Right ventricle myocardium superior (tissue), 1 donor: Measurements from ENCODE around the gene PLSCR3. TPM values are rescaled to one million over a fixed set of nuclear protein-coding genes. Genes with fewer than 3 reads are reported as not detected.

Source experiments
- ATAC-seq: fragments of 200-7000 bp; cut with Tn5 transposase; one replicate; pipeline ENCODE4 v1.9.1; 2020; ENCODE audit warnings: mild to moderate bottlenecking; ENCODE audit not compliant: poor library complexity
- DNase-seq: peaks from one replicate; pipeline ENCODE4 v3.0.0-alpha.2; 2020
- intact Hi-C: fragments of 100-400 bp; cut with DNase I; formaldehyde crosslinking; loops from one replicate; pipeline ENCODE4 v1.11.2; 2022
- total RNA-seq: library from RNA; stranded (reverse); fragmentation: NEBNext Ultra II Directional; extraction: Animal tissue kit (Norgen Biotek cat#: 25700); gene quantifications from one replicate; pipeline ENCODE4 v1.2.1, GENCODE V29; 2021
- donor health status: DM: no; HTN: yes; CAD: no; lungs with severe emphysema.

Gene PLSCR3
- total RNA-seq, 1 donor from 2014 or later = 14.0 TPM

DNA sequence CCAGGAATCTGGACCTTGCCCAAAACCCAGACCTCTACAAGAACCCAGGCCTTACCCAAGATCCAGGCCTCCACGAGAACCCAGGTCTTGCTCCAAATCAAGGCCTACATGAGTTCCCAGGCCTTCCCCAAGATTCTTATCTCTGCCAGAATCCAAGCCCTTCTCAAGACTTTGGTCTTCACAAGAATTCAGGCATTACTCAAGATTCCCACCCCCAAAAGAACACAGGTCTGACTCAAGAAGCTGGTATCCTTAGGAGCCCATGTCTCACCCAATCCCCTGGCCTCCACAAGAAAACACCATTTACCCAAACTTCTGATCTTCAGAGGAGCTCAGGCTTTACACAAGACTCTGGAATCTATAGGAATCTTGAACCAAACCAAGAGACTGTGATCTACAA lies 36.9 kb upstream of the PLSCR3 start:
- intact Hi-C loops = loop anchor here (10.0 kb wide), 1 partner anchor 76 kb away; the partner anchor contains the start of genes KCTD11 and TMEM95
- ATAC-seq (no peak), DNase-seq (no peak)

DNA sequence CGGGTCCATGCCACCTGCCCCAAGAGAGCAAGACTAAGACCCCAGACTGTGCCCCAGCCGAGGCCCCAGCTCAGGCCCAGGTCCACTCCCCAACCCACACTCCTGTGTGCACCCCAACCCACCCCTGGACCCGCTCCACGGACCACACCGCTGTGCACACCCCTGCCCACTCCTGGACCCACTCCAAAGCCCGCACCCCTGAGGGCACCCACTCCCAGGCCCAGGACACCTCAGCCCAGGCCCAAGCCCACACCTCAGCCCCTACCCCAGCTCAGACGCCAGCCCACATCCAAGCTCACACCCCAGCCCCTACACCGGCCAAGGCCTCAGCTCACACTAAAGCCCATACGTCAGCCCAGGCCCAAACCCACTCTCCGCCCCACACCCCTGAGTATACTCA lies 35.4 kb upstream of the PLSCR3 start:
- intact Hi-C loops = loop anchor here (10.0 kb wide), 1 partner anchor 75 kb away; the partner anchor contains the start of genes KCTD11 and TMEM95
- ATAC-seq (no peak), DNase-seq (no peak)

DNA sequence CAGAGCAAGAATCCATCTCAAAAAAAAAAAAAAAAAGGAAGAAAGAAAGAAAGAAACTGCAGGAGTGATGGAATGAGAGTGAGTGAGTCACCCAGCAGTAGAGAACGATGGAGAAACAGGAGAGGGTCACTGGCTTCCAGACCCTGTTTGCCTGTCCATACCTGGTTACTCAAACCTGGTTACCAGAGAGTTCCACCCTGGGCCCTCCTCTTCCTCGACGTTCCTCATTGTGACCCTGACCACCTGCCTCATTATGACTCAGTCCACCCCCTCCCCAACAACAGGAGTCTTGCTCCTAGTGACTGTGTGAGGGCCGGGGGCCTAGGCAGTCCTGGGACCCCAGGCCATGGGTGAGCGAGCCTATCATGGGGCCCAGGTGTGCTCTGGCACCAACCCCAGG lies 34.2 kb upstream of the PLSCR3 start, which contains the start of gene SPEM3:
Gene SPEM3, plus strand, starts transcription at position 301 of the 400 bp plus-strand sequence. Its CDS starts 46 bp downstream, at position 347.
- DNase-seq (no peak), ATAC-seq (no peak)
- intact Hi-C loops = no loop called here

DNA sequence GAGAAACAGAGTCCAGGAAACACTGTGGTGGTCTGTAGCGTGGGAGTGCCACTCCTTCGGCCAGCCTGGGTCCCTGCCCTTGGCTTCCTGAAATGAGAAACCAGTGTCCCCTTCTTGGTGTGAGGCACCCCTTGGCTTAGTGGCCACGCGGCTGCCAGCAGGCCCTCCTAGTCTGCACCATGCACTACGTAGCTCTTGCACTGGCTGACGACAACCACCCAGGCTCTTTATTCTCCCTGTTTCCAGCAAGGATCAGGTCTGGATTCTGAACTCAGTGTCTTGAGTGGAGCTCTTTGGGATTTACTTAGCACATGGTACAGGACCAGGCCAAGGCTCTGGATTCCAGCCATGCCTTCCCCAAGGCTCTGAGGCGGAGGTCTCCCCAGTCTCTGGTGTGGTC lies 33.2 kb upstream of the PLSCR3 start:
- intact Hi-C loops = no loop called here
- DNase-seq (no peak), ATAC-seq (no peak)

DNA sequence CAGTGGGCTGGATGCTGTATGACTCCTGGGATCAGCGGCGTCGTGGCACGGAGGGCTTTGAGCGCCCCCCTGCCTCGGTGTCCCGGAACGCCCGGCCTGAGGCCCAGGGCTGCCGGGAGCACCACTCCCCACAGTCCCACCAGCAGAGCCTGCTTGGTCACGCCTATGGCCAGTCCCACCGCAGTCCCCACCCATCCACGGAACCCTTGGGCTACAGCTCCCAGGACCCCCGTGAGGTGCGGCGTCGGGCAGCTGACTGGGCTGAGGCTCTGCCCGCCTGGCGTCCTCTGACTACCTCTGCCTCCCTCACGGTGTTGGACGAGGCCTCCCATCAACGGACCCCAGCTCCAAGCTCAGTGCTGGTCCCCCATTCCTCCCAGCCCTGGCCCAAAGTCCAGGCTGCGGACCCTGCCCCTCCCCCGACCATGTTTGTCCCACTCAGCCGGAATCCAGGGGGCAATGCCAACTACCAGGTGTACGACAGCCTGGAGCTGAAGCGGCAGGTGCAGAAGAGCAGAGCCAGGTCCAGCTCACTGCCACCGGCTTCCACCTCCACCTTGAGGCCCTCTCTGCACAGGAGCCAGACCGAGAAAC lies 32.7 kb upstream of the PLSCR3 start:
- intact Hi-C loops = no loop called here
- no peak for DNase-seq
- ATAC-seq = no peak

DNA sequence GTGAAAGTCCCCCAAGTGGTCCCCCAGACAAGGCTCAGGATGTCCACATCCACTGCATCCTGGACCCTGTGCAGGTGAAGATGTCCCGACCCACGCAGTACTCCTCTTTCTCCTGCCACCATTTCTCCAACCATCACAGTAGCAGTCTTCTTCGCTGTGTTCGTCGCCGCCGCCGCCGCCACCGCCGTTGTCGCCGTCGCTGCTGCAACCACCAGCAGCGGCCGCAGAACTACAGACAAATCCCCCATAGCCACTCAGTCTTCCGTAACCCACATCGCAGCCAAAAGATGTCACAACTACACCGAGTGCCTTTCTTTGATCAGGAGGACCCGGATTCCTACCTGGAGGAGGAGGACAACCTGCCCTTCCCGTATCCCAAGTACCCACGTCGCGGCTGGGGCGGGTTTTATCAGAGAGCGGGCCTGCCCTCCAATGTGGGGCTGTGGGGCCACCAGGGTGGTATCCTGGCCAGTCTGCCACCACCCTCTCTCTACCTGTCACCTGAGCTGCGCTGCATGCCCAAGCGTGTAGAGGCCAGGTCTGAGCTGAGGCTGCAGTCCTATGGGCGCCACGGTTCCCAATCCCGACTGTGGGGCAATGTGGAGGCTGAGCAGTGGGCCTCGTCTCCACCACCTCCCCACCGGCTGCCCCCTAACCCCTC lies 32.0 kb upstream of the PLSCR3 start:
- ATAC-seq (no peak), DNase-seq (no peak)
- intact Hi-C loops = no loop called here

DNA sequence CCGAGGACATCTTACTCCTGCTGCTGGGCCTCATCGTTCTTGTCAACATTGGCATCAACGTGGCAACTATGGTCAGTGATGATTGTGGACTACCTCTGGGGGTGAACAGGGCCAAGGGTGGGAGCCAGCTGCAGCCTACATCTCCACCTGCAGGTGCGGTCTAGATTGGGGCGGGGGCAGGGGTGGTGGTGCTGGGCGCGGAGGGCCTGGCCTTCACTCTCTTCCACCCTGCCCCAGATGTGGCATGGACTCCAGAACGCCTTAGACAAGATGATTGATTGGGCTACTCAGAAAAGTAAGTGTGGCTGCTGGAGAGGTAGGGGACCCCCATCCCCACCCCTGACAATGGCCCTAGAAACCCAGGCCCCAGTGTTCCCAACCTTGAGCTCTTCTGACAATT lies 31.4 kb upstream of the PLSCR3 start:
- intact Hi-C loops = no loop called here
- DNase-seq (no peak), ATAC-seq (no peak)

DNA sequence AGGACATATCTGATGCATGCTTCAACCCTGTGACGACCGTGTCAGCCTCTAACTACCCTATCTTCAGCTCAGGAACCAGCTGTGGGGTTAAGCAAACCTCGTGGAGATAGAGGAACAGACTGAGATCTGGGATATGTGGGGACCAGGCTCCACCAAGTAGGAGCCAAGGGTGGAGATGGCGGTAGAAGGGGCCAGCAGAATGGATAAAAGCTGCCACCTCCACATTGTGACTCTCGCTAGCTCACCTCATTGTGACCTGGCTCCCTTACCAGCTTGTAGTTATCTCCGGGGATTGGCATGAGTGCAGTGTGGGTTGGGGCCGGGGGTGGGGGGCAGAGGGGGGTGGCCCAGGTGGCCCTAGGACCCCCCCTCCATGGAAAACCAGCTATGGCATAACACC lies 31.0 kb upstream of the PLSCR3 start, which contains the start of gene SPEM2:
Gene SPEM2, plus strand, starts transcription at position 301 of the 400 bp plus-strand sequence. Its CDS starts 73 bp downstream, at position 374.
- no peak for DNase-seq
- intact Hi-C loops = no loop called here
- no peak for ATAC-seq

DNA sequence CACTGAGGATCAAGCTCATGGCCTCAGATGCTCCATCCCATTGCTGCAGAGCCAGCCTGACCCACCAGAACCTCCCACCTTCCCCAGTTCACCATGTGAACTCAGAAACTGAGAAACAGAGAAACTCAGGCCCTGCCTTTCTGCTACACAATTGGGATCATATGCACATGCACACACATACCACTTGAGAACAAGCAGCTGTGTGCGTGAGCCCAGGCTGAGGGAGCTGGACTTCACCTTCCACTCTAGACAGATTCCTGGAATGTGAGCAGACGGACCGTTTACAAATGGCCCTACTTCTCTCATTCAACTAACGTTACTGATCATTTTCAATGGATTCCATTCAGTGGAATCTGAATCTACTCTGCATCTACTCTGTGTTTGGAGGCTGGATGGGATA lies 29.4 kb upstream of the PLSCR3 start:
- intact Hi-C loops = no loop called here
- ATAC-seq (no peak), DNase-seq (no peak)

DNA sequence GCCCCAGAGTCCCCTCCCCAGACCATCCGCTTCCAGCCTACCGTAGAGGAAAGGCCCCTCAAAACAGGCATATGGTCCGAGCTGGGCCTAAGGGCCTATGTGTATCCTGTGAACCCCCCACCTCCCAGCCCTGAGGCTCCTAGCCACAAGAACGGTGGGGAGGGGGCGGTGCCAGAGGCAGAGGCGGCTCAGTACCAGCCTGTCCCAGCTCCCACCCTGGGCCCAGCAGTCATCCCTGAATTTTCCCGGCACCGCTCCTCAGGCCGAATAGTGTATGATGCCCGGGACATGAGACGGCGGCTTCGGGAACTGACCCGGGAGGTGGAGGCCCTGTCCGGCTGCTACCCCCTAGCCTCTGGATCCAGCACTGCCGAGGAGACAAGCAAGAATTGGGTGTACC lies 26.9 kb upstream of the PLSCR3 start:
- DNase-seq = no peak
- no peak for ATAC-seq
- intact Hi-C loops = no loop called here

DNA sequence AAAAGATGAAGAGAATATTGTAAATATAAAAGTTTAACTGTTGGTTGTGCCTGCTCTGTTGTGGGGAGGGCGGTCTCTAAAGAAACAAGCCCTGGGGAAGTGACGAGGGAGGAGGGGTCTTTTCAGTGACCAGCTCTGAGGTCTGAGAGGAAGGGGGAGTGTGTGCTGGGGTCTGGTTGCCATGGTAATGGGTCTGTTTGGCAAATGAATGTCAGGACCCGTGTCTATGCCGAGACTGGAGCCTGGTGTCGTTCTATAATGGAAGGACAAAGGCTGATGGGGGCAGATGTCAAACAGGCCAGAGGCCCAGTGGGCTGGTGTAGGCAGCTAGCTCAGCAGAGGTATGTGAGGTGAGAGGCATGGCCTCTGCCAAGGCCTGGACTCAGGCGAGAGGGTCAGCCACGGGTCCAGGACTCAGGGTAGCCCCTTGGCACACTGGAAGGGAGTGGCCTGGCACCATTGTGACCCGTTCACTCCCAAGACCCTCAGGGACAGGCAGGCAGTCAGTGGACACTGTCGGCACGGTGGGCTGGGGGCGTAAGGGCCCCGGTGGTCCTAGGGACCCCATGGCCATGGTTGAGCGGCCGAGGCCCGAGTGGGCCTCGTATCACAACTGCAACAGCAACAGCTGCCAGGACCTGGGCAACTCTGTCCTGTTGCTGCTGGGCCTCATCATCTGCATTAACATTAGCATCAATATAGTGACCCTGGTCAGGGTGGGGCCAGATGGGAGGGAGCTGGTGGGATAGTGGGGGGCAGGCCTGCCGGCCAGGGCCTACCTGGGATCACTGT lies 25.7 kb upstream of the PLSCR3 start, which contains the start of gene SPEM1:
Gene SPEM1, plus strand, starts transcription at position 506 of the 792 bp plus-strand sequence. Its CDS starts 61 bp downstream, at position 567.
- no peak for DNase-seq
- no peak for ATAC-seq
- intact Hi-C loops = no loop called here

DNA sequence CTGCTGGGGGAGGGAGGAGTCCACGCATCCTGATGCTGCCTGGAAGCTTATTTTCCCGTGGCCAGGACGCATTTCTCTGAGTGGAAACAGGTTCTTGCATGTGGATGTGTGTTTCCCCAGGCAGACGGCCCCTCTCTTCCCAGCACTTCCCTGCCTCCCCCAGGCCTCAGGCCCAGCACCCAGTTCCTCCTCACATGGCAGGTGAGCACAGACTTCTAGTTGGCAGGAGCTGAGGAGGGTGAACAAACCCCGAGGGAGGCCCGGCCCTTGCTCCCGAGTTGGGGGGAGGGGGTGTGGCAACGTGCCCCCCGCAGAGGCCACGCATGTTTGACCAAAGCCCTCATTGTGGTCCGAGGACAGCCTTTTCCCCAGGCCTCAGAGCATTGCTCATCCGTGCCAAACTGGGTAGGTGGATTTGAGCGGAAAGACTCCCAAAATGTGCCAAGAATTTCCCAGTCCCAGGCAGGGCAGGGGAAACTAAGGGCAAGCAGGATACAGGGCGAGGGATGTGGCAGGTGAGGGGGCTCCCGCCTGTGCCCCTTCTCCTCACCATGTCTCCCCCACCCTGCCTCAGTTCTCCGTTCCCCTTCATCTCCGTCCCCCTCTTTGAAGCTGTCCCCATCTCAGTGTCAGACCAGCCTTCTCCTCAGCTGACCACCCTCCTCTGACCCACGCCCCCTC lies 24.3 kb upstream of the PLSCR3 start:
- no peak for ATAC-seq
- DNase-seq = no peak
- intact Hi-C loops = no loop called here

DNA sequence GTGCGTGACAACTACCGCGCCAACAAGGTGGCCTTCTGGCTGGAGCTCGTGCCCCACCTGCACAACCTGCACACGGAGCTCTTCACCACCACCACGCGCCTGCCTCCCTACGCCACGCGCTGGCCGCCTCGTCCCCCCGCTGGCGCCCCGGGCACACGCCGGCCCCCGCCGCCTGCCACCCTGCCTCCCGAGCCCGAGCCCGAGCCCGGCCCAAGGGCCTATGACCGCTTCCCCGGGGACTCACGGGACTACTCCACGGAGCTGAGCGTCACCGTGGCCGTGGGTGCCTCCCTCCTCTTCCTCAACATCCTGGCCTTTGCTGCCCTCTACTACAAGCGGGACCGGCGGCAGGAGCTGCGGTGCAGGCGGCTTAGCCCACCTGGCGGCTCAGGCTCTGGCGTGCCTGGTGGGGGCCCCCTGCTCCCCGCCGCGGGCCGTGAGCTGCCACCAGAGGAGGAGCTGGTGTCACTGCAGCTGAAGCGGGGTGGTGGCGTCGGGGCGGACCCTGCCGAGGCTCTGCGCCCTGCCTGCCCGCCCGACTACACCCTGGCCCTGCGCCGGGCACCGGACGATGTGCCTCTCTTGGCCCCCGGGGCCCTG lies 22.8 kb upstream of the PLSCR3 start:
- ATAC-seq = no peak
- no peak for DNase-seq
- intact Hi-C loops = no loop called here

DNA sequence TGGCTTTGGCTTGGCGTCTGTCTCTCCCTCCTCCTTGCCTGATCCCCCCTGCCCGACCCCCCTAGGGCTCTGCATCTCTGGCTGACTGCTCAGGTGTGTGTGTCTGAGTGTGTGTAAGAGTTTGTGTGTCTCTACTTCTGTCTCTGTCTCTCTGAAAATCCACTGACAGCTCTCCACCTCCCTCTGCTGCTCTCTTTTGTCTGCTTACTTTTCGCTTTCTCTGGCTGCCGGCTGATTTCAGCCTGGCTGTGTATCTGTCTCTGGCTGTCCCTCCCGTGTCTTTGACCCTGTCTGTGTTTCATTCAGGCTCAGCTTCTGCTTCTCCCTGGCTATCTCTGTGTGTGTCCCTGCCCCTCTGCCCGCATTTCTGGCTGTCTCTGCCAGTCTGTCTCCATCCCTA lies 22.0 kb upstream of the PLSCR3 start:
- intact Hi-C loops = no loop called here
- ATAC-seq = no peak
- DNase-seq = no peak

DNA sequence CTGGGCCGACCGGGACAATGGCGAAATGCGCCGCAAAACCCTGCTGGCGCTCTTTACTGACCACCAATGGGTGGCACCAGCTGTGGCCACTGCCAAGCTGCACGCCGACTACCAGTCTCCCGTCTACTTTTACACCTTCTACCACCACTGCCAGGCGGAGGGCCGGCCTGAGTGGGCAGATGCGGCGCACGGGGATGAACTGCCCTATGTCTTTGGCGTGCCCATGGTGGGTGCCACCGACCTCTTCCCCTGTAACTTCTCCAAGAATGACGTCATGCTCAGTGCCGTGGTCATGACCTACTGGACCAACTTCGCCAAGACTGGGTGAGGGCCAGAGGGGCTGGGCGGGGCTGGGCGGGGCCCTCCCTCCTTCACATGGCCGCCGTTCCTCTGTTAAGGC lies 21.5 kb upstream of the PLSCR3 start:
- intact Hi-C loops = no loop called here
- ATAC-seq (no peak), DNase-seq (no peak)

DNA sequence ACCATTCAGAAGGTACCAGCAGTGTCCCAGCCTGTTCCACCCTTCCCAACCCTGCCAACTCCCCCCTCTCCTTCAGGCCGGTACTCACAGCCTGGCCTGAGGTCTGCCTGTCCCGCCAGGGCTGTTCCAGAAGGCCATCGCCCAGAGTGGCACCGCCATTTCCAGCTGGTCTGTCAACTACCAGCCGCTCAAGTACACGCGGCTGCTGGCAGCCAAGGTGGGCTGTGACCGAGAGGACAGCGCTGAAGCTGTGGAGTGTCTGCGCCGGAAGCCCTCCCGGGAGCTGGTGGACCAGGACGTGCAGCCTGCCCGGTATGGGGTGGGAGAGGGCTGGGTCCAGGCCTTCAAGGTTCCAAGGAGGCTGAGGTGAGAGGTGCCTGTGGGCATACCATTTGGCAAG lies 20.5 kb upstream of the PLSCR3 start:
- DNase-seq = no peak
- intact Hi-C loops = no loop called here
- ATAC-seq = no peak

DNA sequence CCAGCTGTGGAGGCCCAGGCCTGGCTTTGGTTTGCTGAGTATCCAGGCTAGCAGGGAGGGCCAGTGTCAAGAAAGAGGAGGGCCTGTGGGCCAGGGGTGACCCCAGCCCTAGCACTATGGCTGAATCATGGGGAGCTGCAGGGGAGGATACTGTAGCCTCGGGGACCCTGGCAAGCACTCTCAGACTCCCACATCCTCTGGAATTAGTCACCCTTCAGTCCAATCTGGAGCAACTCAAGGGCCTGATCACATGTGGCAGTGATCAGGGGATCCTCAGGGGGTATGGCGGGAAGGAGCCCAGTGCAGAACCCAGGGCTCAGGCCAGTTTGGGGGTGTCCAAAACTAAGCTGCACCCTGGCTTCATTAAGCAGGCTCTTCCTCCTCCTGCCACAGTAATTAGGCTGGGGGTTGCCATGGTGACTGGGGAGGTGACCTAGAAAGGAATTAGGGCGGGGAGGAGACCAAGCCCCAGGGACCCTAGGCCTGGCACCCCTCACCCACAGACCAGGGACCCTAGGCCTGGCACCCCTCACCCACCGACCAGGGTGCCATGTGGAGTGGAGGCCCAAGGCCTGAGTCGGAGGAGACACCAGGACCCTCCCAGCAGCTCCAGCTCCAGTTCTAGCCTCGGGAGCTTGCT lies 19.1 kb upstream of the PLSCR3 start:
- DNase-seq (no peak), ATAC-seq (no peak)
- intact Hi-C loops = no loop called here

DNA sequence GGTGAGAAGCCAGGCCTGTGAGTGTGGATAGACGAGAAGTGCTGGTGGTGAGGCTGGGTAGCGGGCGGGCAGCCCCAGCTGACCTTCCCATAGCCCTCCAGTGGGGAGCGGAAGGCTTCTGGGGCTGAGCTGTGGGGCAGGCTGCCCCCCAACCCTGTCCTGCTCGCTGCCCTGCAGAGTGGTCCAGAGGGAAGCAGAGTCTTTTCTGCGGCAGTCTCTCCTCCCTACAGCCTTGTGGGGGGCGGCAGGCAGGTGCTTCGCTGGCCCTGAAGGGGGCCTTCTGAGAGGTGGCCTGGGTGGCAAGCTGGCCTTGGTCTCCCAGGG lies 17.1 kb upstream of the PLSCR3 start:
- DNase-seq (no peak), ATAC-seq (no peak)
- intact Hi-C loops = no loop called here
